Natural killer cell (primary cell): Measurements from ENCODE around the gene RTTN. TPM values are rescaled to one million over a fixed set of nuclear protein-coding genes. Genes with fewer than 3 reads are reported as not detected.

ENCODE experiments used
- ATAC-seq, 3 donors: fragments of 150-1000 bp in 2 of 3; fragments of 200-7000 bp in 1 of 3; cut with Tn5 transposase; 1 replicate in 1 of 3; 2 replicates in 2 of 3; pipeline ENCODE4 v1.10.0; 2021; ENCODE audit warnings: mild to moderate bottlenecking in 2 of 3, moderate library complexity in 2 of 3
- DNase-seq, 2 donors: peaks; one replicate each; pipeline versions ENCODE4 v3.0.0 to v3.0.0-alpha.2; 2013 to 2021; ENCODE audit warnings: mixed read lengths in 1 of 2
- H3K27ac ChIP-seq: one replicate; pipeline ENCODE4 v1.5.1; 2013; ENCODE audit warnings: mild to moderate bottlenecking, low read length
- H3K27me3 ChIP-seq: one replicate; pipeline ENCODE4 v1.6.1; 2013; ENCODE audit warnings: low read length; ENCODE audit not compliant: control insufficient read depth, insufficient read depth
- H3K36me3 ChIP-seq: one replicate; pipeline ENCODE4 v1.6.1; 2013; ENCODE audit warnings: low read length; ENCODE audit not compliant: control insufficient read depth, insufficient read depth
- H3K4me1 ChIP-seq: one replicate; pipeline ENCODE4 v1.6.1; 2013; ENCODE audit warnings: low read length; ENCODE audit not compliant: control insufficient read depth, insufficient read depth
- H3K4me3 ChIP-seq: one replicate; pipeline ENCODE4 v1.5.1; 2013; ENCODE audit warnings: low read length
- H3K9me3 ChIP-seq: one replicate; pipeline ENCODE4 v1.6.1; 2013; ENCODE audit warnings: low read length; ENCODE audit not compliant: control insufficient read depth, insufficient read depth
- H3K27ac Mint-ChIP-seq, 2 donors: one replicate each; pipeline ENCODE4 v1.8.0; 2022; ENCODE audit warnings: mild to moderate bottlenecking in 2 of 2, mixed read lengths in 2 of 2, moderate library complexity in 1 of 2
- H3K27me3 Mint-ChIP-seq, 2 donors: one replicate each; pipeline ENCODE4 v1.8.0; 2022; ENCODE audit warnings: low read depth in 2 of 2, mixed read lengths in 2 of 2
- H3K36me3 Mint-ChIP-seq: one replicate; pipeline ENCODE4 v1.8.0; 2022; ENCODE audit warnings: mixed read lengths
- H3K4me1 Mint-ChIP-seq, 2 donors: one replicate each; pipeline ENCODE4 v1.8.0; 2022; ENCODE audit warnings: mixed read lengths in 2 of 2
- H3K4me3 Mint-ChIP-seq: one replicate; pipeline ENCODE4 v1.8.0; 2022; ENCODE audit warnings: mild to moderate bottlenecking, moderate library complexity, mixed read lengths
- H3K9me3 Mint-ChIP-seq, 2 donors: one replicate each; pipeline ENCODE4 v1.8.0; 2022; ENCODE audit warnings: mixed read lengths in 2 of 2
- CTCF ChIP-seq: fragments of 200-600 bp; IDR thresholded peaks from one replicate; pipeline ENCODE4 v1.8.0; 2022; ENCODE audit warnings: antibody characterized with exemption
- WGBS: methylation state at CpG from one replicate; pipeline ENCODE4 v1.1.7; 2013; ENCODE audit warnings: missing lambda C conversion rate; ENCODE audit not compliant: insufficient coverage; 5-methylcytosine and 5-hydroxymethylcytosine counted together
- intact Hi-C: fragments of 100-400 bp; cut with micrococcal nuclease; formaldehyde crosslinking; loops from one replicate; pipeline ENCODE4 v1.14.2; 2022
- total RNA-seq, 4 donors: library from RNA; stranded (reverse); fragments of 120-200 nt in 1 of 4; gene quantifications; one replicate each; pipeline versions ENCODE4 v1.2.3 to v1.2.4, GENCODE V29; 2013 to 2022

Gene RTTN
- total RNA-seq, 3 donors from 2014 or later (not counting 1 experiment from before 2014, with no cell fraction given) = 33.0 to 41.0 (median 35.5) TPM

GRCh38 chr18:70182548-70182947 is 22.9 kb downstream of the RTTN start:
- Histone ChIP-seq H3K27ac (no peak overlapping the region), H3K4me1 (no peaks in the 10 kb centered on the region), H3K9me3 (no peaks in the 10 kb centered on the region), H3K36me3 (peaks cover 31% of the 10 kb centered on the region), H3K4me3 (no peak overlapping the region), H3K27me3 (no peaks in the 10 kb centered on the region)
- TF ChIP-seq CTCF = no peak
- H3K9me3 Mint-ChIP-seq = no peaks in the 10 kb centered on the region
- DNase-seq (no peak), ATAC-seq (no peak)
- no peaks in the 10 kb centered on the region for H3K27me3 Mint-ChIP-seq
- peaks cover 0 to 16% of the 10 kb centered on the region in 2 donors for H3K4me1 Mint-ChIP-seq
- H3K36me3 Mint-ChIP-seq = peaks cover 15% of the 10 kb centered on the region
- peak overlapping the region in 1 of 2 donors; percentile 13 for H3K27ac Mint-ChIP-seq
- intact Hi-C loops = no loop called here
- H3K4me3 Mint-ChIP-seq = no peak overlapping the region

GRCh38 chr18:70181725-70182124 is 23.8 kb downstream of the RTTN start:
- no peaks in the 10 kb centered on the region for H3K27me3 ChIP-seq
- Mint-ChIP-seq H3K4me1 (peaks cover 0 to 16% of the 10 kb centered on the region in 2 donors), H3K36me3 (peaks cover 8% of the 10 kb centered on the region), H3K27me3 (no peaks in the 10 kb centered on the region), H3K27ac (no peak overlapping the region), H3K4me3 (no peak overlapping the region), H3K9me3 (no peaks in the 10 kb centered on the region)
- H3K27ac ChIP-seq = no peak overlapping the region
- intact Hi-C loops = no loop called here
- H3K4me3 ChIP-seq = no peak overlapping the region
- peaks cover 24% of the 10 kb centered on the region for H3K36me3 ChIP-seq
- no peak for TF ChIP-seq CTCF
- H3K4me1 ChIP-seq = no peaks in the 10 kb centered on the region
- ATAC-seq (no peak), DNase-seq (no peak)
- no peaks in the 10 kb centered on the region for H3K9me3 ChIP-seq

- DNase-seq (no peak), ATAC-seq (no peak)
- Mint-ChIP-seq H3K4me3 (no peak overlapping the region), H3K27ac (no peak overlapping the region), H3K27me3 (no peaks in the 10 kb centered on the region), H3K9me3 (no peaks in the 10 kb centered on the region), H3K36me3 (peaks cover 1% of the 10 kb centered on the region), H3K4me1 (peaks cover 0 to 15% of the 10 kb centered on the region in 2 donors)
- TF ChIP-seq CTCF = no peak
- 96% methylated on average over 1 of the region's 1 CpG for WGBS
- no peak overlapping the region for H3K27ac ChIP-seq
- H3K27me3 ChIP-seq = no peaks in the 10 kb centered on the region
- H3K4me3 ChIP-seq = no peak overlapping the region
- peaks cover 28% of the 10 kb centered on the region for H3K36me3 ChIP-seq
- no peaks in the 10 kb centered on the region for H3K4me1 ChIP-seq
- intact Hi-C loops = no loop called here
- no peaks in the 10 kb centered on the region for H3K9me3 ChIP-seq
Measured at GRCh38 chr18:70181015-70181414, 24.5 kb downstream of the RTTN start.

GRCh38 chr18:70176537-70176936 is 28.9 kb downstream of the RTTN start:
- WGBS = 98% methylated on average over 2 of the region's 2 CpGs
- peaks cover 23% of the 10 kb centered on the region for H3K36me3 ChIP-seq
- no peaks in the 10 kb centered on the region for H3K9me3 ChIP-seq
- Mint-ChIP-seq H3K4me3 (no peak overlapping the region), H3K36me3 (no peaks in the 10 kb centered on the region), H3K27me3 (no peaks in the 10 kb centered on the region), H3K4me1 (no peaks in the 10 kb centered on the region), H3K27ac (no peak overlapping the region), H3K9me3 (no peaks in the 10 kb centered on the region)
- H3K27ac ChIP-seq = no peak overlapping the region
- H3K4me1 ChIP-seq = no peaks in the 10 kb centered on the region
- no peaks in the 10 kb centered on the region for H3K27me3 ChIP-seq
- DNase-seq = no peak
- ATAC-seq = no peak
- intact Hi-C loops = no loop called here
- H3K4me3 ChIP-seq = no peak overlapping the region
- no peak for TF ChIP-seq CTCF
